ENCODE data around the gene CUL4A.
"Not testable (repeated sequence)": the region's sequence is repeated elsewhere in the genome, so short reads cannot be mapped to it uniquely, and the experiment has no call there.

The CUL4A gene

DNA sequence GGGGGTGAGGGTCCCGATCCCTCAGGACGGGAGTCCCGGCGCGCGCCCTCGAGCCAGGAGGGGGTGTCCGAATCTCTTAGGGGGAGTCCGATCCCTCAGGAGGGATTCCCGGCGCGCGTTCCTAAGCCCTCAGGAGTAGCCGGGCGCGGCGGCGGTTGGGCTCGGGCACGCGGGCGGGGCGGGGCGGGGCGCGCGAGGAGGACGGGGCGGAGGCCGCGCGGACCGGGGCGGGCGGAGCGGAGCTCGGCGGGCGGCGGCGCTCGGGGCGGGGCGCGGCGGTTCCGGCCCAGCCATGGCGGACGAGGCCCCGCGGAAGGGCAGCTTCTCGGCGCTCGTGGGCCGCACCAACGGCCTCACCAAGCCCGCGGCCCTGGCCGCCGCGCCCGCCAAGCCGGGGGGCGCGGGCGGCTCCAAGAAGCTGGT, at the start of gene CUL4A:
Gene CUL4A, plus strand, starts transcription at position 278 of the 423 bp plus-strand sequence. Its CDS starts 15 bp downstream, at position 293.
- peak; percentile 78 for DNase-seq (ENCODE audit: insufficient read length, low spot score)
- FAIRE-seq = no peak

DNA sequence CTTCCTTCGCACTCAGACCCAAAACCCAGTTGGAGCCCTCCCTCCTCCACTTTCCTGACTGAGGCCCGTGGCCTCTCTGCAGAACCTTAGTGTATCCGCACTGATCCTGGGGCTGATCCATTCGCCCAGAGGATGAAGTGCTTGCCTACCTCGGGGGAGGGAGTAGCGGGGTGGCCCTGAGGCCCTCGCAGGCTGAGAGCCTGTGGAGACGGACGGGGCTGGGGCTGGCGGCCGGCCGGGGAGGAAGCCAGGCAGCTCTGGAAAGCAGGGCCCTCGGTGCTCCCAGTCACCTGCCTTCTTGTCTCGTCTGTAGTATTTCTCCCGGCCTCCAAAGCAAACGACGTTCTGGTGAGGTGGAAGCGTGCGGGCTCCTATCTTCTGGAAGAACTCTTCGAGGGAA, 49.7 kb upstream of the CUL4A start:
- DNase-seq (ENCODE audit: insufficient read length, low spot score) = no peak
- TF ChIP-seq POLR2A (IDR thresholded peaks at IDR 0.05; ENCODE audit: low read depth, low read length) = no peak
- no peak for FAIRE-seq

More for the DNA sequence above, at the start of gene CUL4A:
- peak; percentile 69; the same call in 1 of the 2 replicates for TF ChIP-seq POLR2A (IDR thresholded peaks at IDR 0.05; ENCODE audit: low read depth, low read length)

DNA sequence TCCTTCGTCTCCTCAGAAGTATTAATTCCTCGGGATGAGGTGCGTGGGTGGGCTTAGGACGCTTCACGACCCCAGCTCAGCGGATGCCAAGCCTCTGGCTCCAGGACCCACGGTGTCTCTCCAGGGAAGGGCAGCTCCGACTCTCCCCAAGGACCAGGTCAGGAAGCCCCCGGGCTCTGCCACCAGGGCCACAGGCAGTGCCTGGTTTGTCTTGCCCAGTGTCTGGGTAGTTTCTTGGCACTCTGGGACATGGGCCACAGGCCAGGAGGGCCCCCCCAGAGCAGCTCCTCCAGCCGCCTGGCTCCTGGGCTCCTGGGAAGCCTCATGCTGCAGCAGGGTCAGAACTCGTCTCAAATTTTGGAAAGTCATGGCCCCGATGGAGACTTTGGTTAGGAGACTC, 48.4 kb upstream of the CUL4A start:
- FAIRE-seq (no peak), DNase-seq (ENCODE audit: insufficient read length, low spot score) (no peak)
- no peak for TF ChIP-seq POLR2A (IDR thresholded peaks at IDR 0.05; ENCODE audit: low read depth, low read length)

DNA sequence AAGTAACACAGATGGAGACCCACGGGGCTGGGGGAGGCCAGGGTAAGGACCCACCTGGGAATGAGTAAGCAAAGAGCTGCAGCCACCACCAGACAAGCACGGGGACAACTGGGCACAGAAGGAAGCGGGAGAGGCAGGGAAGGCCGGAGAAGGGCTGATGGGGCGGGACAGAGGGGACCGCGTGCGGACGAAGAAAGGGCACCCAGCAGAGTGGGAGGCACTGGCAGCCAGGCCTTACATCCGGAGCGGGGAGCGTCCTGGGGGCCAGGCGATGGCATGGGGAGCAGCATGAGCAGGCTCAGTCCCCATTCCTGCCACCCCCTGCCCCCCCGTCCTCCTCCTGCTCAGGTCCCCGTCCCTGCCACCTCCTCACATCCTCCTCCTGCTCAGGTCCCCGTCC, 48.0 kb upstream of the CUL4A start:
- no peak for TF ChIP-seq POLR2A (IDR thresholded peaks at IDR 0.05; ENCODE audit: low read depth, low read length)
- FAIRE-seq (no peak), DNase-seq (ENCODE audit: insufficient read length, low spot score) (no peak)

DNA sequence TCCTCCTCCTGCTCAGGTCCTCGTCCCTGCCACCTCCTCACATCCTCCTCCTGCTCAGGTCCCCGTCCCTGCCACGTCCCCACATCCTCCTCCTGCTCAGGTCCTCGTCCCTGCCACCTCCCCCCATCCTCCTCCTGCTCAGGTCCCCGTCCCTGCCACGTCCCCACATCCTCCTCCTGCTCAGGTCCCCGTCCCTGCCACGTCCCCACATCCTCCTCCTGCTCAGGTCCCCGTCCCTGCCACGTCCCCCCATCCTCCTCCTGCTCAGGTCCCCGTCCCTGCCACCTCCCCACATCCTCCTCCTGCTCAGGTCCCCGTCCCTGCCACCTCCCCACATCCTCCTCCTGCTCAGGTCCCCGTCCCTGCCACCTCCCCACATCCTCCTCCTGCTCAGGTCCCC, 47.4 kb upstream of the CUL4A start:
- not testable (repeated sequence) for DNase-seq (ENCODE audit: insufficient read length, low spot score); FAIRE-seq

DNA sequence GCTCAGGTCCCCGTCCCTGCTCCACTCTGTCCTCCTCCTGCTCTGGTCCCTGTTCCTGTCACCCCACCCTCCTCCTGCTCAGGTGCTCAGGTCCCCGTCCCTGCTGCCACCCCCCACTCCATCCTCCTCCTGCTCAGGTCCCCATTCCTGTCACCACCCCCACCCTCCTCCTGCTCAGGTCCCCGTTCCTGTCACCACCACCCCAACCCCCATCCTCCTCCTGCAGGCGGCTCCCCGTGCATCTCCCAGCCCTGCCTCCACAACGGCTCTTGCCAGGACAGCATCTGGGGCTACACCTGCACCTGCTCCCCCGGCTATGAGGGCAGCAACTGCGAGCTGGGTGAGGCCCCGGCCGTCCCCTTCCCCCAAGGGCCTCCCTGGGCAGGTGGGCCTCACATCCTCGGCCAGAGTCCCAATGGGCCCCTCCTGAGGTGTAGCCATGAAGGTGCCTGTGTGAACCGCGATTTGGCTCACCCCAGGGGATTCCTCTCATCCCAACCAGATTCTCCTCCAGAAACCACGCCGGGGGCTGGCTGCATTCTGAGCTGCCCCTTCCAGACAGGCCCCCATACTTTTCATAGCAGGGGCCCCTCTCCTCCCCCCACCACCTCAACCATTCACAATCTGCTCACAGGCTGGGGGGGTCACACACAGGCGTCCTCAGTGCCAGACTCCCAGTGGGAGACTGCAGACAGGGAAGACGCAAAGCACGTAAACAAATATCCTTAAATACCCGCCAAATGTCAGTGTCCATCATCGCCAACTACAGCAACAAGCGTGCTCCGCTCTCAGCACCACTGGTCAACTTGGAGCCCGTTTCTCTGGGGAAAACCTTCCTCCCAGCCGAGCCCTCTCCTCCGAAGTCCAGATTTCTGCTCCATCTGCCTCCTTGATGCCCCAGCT, 46.4 kb upstream of the CUL4A start:
- no peak for FAIRE-seq
- no peak for TF ChIP-seq POLR2A (IDR thresholded peaks at IDR 0.05; ENCODE audit: low read depth, low read length)
- no peak for DNase-seq (ENCODE audit: insufficient read length, low spot score)

DNA sequence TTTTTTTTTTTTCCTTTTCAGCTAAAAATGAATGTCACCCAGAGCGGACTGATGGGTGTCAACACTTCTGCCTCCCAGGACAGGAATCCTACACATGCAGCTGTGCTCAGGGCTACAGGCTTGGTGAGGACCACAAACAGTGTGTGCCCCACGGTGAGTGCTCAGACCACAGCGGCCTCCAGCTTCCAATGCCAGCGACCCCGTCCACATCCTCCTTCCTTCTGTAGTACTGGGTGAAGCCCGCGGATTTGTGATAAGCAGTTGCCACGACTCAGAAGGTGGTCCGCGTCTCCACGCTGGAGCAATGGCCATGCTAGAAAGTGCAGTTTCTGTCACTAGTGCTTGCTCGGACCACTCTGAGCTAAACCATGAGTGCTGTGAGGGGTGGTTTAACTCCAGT, 44.9 kb upstream of the CUL4A start:
- TF ChIP-seq POLR2A (IDR thresholded peaks at IDR 0.05; ENCODE audit: low read depth, low read length) = no peak
- FAIRE-seq (no peak), DNase-seq (ENCODE audit: insufficient read length, low spot score) (no peak)

DNA sequence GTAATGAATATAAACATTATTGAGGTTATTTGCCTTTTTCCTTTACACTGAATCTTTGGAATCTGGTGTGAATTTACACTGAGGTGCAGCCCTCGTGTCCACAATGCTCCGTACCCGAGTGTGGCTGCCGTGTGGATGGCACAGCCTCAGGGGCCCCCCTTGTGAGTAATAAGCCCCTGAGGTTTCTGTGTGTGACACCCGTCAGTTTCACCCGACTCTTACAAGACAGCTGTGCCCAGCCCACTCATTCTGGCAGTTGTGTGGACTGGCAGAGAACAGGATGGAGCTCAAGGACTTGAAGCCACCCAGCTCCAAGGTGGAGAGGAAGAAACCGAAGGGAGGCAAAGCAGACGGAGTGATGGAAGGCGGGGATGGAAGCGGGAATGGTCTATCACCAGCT, 43.1 kb upstream of the CUL4A start:
- no peak for TF ChIP-seq POLR2A (IDR thresholded peaks at IDR 0.05; ENCODE audit: low read depth, low read length)
- FAIRE-seq (no peak), DNase-seq (ENCODE audit: insufficient read length, low spot score) (no peak)

DNA sequence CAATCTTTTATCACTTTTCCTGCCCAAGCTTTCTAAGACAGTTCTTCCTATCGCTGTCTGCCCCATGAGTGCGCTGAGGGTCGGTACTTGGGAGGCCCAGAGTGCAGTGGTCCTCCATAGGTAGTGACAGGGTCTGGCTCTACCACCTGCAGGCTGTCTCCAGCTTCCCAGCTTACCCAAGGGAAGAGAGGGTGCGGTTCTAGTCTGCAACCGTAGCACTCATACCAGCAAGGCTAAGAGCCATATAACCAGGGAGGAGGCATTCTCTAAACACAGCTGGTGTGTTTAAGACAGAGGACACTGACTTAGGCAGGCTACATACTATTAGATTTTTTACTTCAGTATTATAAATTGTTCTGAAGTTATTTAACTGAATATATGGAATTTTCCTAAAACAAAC, 42.7 kb upstream of the CUL4A start:
- no peak for TF ChIP-seq POLR2A (IDR thresholded peaks at IDR 0.05; ENCODE audit: low read depth, low read length)
- FAIRE-seq (no peak), DNase-seq (ENCODE audit: insufficient read length, low spot score) (no peak)

DNA sequence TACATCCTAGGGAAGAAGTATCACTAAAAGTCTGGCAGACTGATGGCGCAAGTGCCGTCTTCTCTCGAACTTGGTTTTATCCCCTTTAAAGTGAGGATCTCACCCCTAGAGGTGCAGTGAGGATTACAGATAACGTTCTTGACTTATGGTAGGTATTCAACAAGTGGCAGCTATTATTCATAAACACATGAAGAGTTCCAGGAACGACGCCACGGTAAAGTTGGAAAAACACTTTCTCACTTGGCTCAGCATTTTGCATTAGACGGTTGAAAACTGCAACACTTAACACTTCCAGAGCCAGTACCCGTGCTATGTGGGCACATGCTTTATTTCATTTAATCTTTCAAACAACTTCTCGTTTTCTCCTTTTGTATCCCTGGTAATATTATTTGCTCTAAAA, 42.3 kb upstream of the CUL4A start:
- DNase-seq (ENCODE audit: insufficient read length, low spot score) = no peak
- no peak for FAIRE-seq
- TF ChIP-seq POLR2A (IDR thresholded peaks at IDR 0.05; ENCODE audit: low read depth, low read length) = no peak

DNA sequence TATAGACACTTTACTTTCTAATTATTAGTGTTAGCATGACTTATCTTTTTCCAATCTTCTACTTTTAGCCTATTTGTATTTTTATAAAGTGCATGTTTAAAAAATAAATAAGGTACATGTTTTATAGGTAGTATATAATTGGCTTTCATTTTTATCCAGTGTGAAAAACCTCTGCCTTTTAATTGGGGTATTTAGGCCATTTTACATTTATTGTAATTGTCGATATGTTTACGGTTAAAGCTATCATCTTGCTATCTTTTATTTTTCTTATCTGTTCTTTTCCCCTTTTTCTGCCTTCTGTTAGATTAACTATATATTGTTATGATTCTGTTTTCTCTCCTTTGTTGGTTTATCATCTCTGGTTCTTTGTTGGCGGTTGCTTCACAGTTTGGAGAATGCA, 41.8 kb upstream of the CUL4A start:
- no peak for TF ChIP-seq POLR2A (IDR thresholded peaks at IDR 0.05; ENCODE audit: low read depth, low read length)
- DNase-seq (ENCODE audit: insufficient read length, low spot score) (no peak), FAIRE-seq (no peak)

DNA sequence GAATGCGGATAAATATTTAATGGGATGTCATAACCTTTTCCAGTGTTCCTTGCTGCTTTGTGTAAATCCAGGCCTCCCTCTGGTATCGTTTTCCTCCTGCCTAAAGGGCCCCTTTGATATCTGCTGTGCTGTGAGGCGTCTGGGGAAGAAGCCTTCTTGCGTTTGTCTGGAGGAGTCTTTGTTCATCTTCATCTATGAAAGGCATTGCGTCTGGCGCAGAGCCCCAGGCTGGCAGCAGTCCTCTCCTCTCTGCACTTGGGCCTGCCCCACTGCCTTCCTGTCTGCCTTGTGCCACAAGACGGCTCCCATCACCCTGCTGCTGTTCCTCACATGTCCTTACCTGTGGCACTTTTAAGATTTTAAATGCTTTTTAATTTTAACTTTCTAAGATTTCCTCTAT, 41.2 kb upstream of the CUL4A start:
- DNase-seq (ENCODE audit: insufficient read length, low spot score) (no peak), FAIRE-seq (no peak)
- TF ChIP-seq POLR2A (IDR thresholded peaks at IDR 0.05; ENCODE audit: low read depth, low read length) = no peak

DNA sequence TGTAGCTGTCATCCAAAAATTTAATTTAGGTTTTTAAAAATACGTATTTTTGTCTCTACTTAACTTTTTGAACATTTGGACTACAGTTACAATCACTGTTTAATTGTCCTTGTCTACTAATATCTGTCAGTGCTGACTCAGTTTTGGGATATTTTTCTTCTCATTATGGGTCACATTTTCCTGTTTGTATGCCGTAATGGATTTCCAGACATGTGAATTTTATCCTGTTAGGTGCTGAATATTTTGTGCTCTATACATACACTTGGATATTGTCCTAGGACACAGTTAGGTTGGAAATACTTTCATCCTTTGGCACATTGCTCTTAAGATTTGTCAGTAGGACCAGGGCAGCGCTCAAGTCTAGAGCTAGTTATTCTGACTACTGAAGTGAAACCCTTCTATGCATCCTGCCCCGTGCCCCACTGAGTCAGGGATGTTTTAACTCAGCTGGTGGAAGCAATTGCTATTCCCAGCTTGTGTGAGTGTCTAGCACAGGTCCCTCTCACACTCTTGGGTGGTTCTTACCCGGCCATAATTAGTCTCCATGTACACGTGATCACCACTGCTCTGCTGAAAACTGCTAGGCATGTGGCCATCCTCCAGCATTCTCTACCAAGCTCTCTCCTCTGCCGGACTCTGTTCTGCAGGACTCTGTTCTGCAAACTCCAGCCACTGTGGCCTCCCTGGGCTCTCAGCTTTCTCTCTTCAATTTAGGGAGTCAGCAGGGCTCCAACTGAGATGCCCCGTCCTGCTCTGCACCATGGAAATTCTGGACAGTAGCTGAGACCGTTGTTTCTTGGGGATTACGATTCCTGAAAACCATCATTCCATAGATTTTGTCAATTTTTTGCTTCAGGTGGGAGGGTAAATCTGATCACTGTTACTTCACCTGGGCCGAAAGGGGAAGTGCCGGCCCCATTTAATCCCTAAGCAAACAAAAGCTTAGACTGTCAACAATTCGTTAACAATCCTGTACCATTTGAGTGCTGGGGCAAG, 39.8 kb upstream of the CUL4A start:
- no peak for DNase-seq (ENCODE audit: insufficient read length, low spot score)
- FAIRE-seq = no peak
- TF ChIP-seq POLR2A (IDR thresholded peaks at IDR 0.05; ENCODE audit: low read depth, low read length) = no peak

DNA sequence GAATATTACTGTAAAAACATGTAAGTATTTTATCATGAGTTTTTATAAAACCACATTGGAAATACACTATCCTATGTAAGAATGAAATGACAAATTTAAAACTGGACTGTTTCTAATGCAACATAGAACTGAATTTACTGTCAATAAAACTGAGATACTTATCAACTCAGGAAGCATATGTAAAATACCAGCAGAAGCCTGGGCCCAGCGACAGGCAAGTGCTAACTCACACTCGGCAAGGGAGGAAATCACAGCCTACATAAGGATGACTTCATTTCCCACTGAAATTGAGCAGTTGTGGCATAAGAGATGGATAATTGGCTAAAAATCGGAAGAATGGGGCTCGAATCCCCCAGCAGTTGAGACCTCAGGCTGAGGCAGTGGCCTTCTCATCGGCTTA, 38.9 kb upstream of the CUL4A start:
- TF ChIP-seq POLR2A (IDR thresholded peaks at IDR 0.05; ENCODE audit: low read depth, low read length) = no peak
- no peak for DNase-seq (ENCODE audit: insufficient read length, low spot score)
- FAIRE-seq = no peak

All from H54 (cell line).